GM21360 (cell line): ENCODE measurements around the gene SFT2D2.
"Not testable (repeated sequence)": the region's sequence is repeated elsewhere in the genome, so short reads cannot be mapped to it uniquely, and the experiment has no call there.

Experiments used
- ATAC-seq: cut with Tn5 transposase; IDR thresholded peaks from one replicate; pipeline ENCODE4 v1.9.1; 2021; ENCODE audit warnings: mild to moderate bottlenecking, moderate library complexity; ENCODE audit not compliant: unreplicated experiment

SFT2D2 gene

GRCh38 chr1:168225476-168226190 is at the start of gene SFT2D2:
Gene SFT2D2, plus strand, starts transcription at chr1:168226004. Its CDS starts 76 bp downstream, at chr1:168226080.
- peak; percentile 71 for ATAC-seq

- ATAC-seq, result no peak
These were observed 47.6 kb upstream of the SFT2D2 start for GRCh38 chr1:168178227-168178637.

- peak; percentile 90 for ATAC-seq
These were observed 47.0 kb upstream of the SFT2D2 start, which contains the start of gene TIPRL for GRCh38 chr1:168178638-168179437. Gene TIPRL, plus strand, starts transcription at chr1:168178962. Its CDS starts 116 bp downstream, at chr1:168179078.

- no peak for ATAC-seq
These were observed 46.2 kb upstream of the SFT2D2 start for GRCh38 chr1:168179438-168180147.

- ATAC-seq, result no peak
These were observed 45.7 kb upstream of the SFT2D2 start for GRCh38 chr1:168180148-168180524.

GRCh38 chr1:168181063-168181720 is 44.6 kb upstream of the SFT2D2 start:
- not testable (repeated sequence) for ATAC-seq

GRCh38 chr1:168187177-168187576 is 38.6 kb upstream of the SFT2D2 start:
- no peak for ATAC-seq

- ATAC-seq, result no peak
These were observed 35.4 kb upstream of the SFT2D2 start for GRCh38 chr1:168190403-168190802.

GRCh38 chr1:168195199-168196135 is 30.3 kb upstream of the SFT2D2 start:
- ATAC-seq, result no peak

GRCh38 chr1:168199056-168199455 is 26.7 kb upstream of the SFT2D2 start:
- ATAC-seq, result no peak

- no peak for ATAC-seq
These were observed 22.7 kb upstream of the SFT2D2 start for GRCh38 chr1:168202941-168203654.

- no peak for ATAC-seq
These were observed 19.7 kb upstream of the SFT2D2 start for GRCh38 chr1:168206111-168206510.

GRCh38 chr1:168207673-168208072 is 18.1 kb upstream of the SFT2D2 start:
- not testable (repeated sequence) for ATAC-seq

GRCh38 chr1:168210312-168210711 is 15.5 kb upstream of the SFT2D2 start:
- ATAC-seq, result no peak

GRCh38 chr1:168213349-168213748 is 12.5 kb upstream of the SFT2D2 start:
- ATAC-seq, result no peak

GRCh38 chr1:168216171-168216570 is 9.6 kb upstream of the SFT2D2 start:
- no peak for ATAC-seq

GRCh38 chr1:168217664-168218063 is 8.1 kb upstream of the SFT2D2 start:
- no peak for ATAC-seq

- ATAC-seq, result no peak
These were observed 7.1 kb upstream of the SFT2D2 start for GRCh38 chr1:168218658-168219057.

GRCh38 chr1:168220470-168220871 is 5.3 kb upstream of the SFT2D2 start:
- ATAC-seq, result no peak
